Activated CD4-positive, alpha-beta T cell treated with anti-CD3 and anti-CD28 coated beads, Interleukin-2, amount 50 U/mL, for 48 hours (primary cell): ENCODE measurements around the gene NEK7.

Experiments
- DNase-seq, 2 experiments: peaks; one replicate each; pipeline ENCODE4 v3.0.0-alpha.2; 2020

The NEK7 gene

DNA sequence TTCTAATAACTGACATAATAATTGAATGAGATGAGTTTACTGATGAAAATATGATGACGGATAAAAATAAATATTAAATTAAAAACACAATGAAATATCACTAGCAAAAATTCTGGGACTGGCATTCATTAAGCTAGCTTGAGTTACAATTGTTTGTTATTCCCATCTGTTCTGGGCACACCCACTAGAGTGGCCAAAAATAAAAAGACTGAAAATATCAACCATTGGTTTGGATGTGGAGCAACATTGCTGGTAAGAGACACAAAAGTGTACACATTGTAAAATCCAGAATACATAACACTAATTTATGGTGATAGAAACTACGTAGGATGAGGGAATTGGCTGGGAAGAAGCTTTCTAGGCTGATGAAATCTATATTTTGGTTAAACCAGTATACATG, 9.6 kb upstream of the NEK7 start:
- no peak for DNase-seq

DNA sequence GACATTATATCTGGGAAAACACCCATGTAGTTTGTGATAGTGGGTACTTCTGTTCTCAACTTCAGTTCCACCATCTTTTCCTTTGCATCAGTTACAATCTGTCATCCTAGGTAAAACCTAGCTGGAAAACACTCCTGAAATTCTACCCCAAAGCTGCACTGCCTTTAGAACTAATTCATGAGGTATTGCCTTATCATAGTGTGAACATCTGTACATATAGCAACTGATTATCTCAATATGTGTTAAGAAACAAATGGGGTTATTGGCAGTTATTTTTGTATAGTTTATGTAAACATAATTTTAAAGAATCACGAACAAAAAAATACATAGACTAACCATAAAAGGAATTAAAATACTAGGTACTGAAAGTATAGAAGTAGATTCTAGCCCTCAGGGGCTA, 6.4 kb upstream of the NEK7 start:
- no peak for DNase-seq

GRCh38 chr1:198151688-198152087, 5.1 kb upstream of the NEK7 start:
- no peak for DNase-seq

DNA sequence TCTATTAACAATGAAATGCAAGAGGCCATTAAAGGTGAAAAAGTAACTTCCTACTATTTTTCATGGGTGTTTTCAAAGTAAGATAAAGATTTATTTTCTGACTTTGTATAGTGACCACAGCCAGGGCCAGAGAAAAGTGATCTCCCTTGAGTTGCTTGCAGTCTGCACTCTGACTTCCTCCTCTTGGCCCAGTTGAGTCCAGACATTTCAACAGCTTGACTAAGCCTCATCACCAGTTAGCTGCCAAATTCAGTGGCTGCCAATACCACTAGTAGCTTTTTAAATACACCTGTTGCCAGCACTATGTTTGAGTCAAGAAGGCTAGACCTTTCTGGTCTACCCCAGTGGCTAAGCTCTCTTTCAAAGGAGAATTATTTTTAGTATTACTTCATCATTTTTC, 3.7 kb upstream of the NEK7 start:
- no peak for DNase-seq

- no peak for DNase-seq
Observed at GRCh38 chr1:198153804-198154203, 3.0 kb upstream of the NEK7 start.

- DNase-seq: no peak
Observed at GRCh38 chr1:198155253-198155652, 1.5 kb upstream of the NEK7 start.

DNA sequence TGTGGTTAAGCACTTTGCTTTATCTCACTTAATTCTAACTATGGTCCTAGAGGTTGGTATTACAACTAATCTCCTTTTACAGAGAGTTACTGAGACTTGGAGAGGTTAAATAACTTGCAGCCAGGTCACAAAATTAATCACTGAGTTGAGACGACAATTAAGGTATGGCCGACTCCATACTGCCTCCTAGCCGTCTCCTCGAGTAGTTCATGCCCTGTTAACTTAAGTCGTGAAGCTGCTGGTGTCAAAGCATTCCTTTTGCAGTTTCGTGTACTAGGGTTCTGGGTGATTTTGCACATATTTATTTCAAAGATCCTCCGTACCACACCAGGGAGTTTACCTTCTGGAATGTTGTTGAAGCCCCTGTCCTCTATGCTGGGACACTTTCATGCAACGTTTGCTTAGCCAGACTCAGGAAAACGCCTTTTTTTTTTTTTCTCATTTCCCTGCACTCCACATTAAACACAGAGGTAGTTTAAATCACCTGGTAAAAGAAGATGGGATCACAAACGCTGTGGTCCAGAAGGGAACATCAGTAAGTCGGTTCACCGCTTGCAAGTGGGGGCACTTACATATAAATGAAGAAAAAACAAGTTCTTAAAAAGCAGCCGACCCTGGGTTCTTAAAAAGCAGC, 570 bp upstream of the NEK7 start:
- DNase-seq: peak; percentile 80 to 85

- peak; percentile 82 to 88 for DNase-seq
Observed at GRCh38 chr1:198157241-198157846, 546 bp downstream of the NEK7 start.

- peak in 1 of 2 experiments; percentile 41 for DNase-seq
Observed at GRCh38 chr1:198157847-198158725, 1.3 kb downstream of the NEK7 start.

DNA sequence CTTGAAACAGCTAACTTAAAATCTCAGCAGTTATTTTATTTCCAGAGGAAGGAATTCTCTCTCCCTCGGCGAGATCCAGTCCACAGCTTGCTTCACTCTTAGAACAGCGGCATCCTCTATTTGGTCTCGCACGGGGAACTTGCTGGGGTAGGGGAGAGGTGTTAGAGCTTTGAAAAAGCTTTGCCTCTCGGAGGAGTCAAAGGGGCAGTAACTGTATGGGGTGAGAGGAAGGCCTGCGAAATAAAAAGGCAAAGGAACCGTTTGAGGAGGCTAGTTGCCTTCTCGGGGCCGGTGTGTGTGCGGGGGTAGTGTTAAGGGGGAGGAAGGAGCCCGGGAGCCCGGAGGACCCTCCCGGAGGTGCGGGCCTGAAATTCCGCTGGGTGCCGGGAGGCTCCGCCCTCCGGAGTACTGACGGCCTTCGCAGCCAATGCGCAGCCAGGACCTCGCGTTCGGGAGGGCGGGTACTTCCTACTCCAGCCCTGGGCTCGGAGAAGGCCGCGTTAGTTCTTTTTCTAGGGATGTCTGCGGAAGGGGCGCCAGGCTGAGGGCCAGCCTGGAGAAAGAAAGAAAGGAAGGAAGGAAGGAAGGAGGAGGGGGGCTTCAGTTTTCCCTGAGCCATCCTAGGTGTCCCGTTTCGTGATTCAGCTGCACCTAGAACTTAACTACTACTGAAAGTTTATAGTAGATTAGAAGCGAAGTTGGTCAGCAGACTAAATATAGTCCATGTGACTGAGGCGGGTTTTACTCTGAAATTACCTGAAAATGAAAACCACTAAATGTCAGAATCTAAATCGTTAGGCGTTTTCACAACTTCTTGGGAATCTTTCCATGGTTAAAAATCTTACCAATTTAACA, 2.2 kb downstream of the NEK7 start:
- DNase-seq: peak; percentile 88 to 91

- DNase-seq: no peak
Observed at GRCh38 chr1:198160222-198160621, 3.4 kb downstream of the NEK7 start.

DNA sequence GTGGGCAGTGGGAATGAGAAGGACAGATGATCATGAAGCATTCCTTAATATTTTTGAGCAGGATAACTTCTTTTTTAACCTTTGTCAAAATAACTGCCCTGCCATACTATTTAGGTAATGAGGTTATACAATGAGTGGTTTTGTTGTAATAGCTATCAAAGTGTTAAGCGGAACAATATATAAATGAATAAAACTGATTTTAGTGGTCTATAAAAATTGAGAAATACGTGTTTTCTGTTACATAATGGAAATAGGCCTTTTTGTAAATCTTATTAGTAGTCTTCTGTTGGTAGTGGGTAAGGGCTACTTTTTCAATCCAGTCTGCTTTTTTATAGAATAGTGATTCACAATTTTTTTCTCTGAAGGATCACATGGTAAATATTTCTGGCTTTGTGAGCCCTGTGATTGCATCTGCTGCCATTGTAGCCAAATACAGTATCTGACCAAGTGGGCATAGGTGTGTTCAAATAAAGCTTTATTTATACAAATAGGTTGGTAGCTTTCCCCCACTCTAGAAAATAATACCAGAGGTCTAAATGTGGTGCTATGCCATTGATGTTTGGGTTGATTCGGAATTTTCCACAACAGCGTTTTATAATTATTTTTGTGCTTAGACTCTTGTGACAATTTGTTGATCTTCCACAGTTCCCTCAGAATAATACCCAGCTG, 4.3 kb downstream of the NEK7 start:
- DNase-seq: no peak

GRCh38 chr1:198161718-198162090, 4.9 kb downstream of the NEK7 start:
- DNase-seq: no peak

GRCh38 chr1:198162091-198162767, 5.4 kb downstream of the NEK7 start:
- DNase-seq: no peak

GRCh38 chr1:198165927-198166647, 9.3 kb downstream of the NEK7 start:
- no peak for DNase-seq

- DNase-seq: no peak
Observed at GRCh38 chr1:198166900-198167299, 10.1 kb downstream of the NEK7 start.

GRCh38 chr1:198167436-198167934, 10.7 kb downstream of the NEK7 start:
- no peak for DNase-seq

DNA sequence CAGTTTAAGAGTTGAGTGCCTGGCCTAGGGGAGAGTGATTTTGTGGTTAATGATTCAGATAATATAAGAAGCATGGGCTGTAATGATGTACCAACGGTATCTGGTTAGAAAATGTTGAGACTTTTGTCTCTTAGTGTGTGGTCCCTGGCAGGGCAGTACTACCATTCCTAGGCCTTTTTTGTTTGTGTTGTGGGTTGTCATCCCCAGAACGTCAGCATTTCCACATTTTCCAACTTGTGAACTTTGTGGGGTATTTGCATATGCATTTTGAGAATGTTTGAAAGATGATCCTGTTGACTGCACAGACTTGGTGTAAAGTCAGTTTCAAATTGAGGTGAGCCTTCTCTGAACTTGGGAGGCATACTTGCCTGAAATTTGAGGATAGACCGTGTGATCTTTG, 11.4 kb downstream of the NEK7 start:
- no peak for DNase-seq

- DNase-seq: no peak
Observed at GRCh38 chr1:198169672-198170071, 12.9 kb downstream of the NEK7 start.

GRCh38 chr1:198171667-198172540, 15.1 kb downstream of the NEK7 start:
- no peak for DNase-seq
